SK-N-DZ (cell line): ENCODE measurements around the gene COPS6.

Experiments used
- DNase-seq: peaks from one replicate; pipeline ENCODE4 v3.0.0-alpha.2; 2015; ENCODE audit warnings: low spot score

The COPS6 gene

DNA sequence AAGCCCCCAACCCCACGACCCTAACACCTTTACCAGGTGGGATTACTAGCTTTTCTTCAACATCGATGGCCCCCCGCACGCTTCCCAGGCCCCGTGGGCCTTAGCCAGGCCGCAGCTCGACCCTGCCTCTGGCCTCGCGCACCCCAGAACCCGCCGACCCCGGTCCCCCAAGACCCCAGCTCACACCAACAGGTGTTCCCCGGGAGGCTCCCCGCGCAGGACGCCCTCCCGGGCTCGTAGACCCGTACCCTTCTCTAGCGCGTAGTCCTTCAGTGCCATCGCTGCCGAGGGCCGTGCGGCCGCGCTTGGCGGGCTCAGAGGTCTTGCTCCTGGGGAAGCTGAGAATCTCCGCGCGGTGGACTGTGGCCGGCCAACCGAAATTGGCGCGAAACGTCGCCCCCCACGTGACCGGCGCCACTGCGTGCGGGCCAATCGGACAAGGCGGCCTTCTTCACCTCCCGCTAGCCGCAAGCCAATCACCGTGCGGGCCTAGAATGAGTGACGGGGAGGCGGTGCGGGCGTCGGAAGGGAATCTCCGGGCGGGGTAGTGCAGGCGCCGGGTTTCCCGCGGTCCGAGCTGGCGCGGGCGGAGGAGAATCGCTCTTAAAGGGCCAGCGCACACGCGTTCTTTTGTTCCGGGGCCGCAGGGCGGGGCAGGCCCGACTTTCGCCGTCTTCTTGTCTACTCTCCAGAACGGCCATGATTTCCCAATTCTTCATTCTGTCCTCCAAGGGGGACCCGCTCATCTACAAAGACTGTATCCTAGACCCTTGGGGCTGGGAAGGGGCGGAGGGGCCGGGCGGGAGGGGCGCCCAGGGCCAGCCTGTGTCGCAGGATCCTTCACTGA is 12.5 kb downstream of the COPS6 start, which contains the start of the genes AP4M1 and MCM7:
AP4M1 (plus strand) TSS at position 628 of the 847 bp plus-strand sequence; CDS start at position 700, 72 bp downstream.
MCM7 (minus strand) TSS at position 382 of the 847 bp plus-strand sequence; CDS start at position 279, 103 bp downstream.
- peak; percentile 99 for DNase-seq

DNA sequence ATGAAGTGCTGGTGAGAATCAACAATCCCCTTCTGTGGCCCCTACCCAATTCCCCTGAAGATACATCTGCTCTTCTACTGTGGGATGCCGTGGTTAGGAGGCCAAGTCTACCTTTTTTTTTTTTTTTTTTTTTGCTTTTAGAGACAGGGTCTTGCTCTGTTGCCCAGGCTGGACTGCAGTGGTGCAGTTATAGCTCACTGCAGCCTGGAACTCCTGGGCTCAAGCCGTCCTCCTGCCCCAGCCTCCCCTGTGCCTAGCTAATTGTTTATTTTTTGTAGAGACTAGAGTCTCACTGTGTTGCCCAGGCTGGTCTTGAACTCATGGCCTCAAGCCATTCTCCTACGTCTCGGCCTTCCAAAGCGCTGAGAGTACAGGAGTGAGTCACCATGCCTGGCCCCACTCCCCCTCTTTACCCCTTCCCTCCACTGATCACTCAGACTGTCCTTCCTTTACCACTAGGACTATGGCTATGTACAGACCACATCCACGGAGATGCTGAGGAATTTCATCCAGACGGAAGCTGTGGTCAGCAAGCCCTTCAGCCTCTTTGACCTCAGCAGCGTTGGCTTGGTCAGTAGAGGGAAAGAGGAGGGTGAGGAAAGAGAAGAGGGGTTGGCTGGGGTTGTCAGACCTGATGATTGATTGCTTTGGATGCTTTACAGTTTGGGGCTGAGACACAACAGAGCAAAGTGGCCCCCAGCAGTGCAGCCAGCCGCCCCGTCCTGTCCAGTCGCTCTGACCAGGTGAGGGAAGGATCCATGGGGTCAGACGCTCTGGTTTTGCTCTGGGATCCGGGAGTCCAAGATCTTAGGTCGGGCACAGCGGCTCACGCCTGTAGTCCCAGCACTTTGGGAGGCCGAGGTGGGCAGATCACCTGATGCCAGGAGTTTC is 14.4 kb downstream of the COPS6 start:
- DNase-seq: no peak

DNA sequence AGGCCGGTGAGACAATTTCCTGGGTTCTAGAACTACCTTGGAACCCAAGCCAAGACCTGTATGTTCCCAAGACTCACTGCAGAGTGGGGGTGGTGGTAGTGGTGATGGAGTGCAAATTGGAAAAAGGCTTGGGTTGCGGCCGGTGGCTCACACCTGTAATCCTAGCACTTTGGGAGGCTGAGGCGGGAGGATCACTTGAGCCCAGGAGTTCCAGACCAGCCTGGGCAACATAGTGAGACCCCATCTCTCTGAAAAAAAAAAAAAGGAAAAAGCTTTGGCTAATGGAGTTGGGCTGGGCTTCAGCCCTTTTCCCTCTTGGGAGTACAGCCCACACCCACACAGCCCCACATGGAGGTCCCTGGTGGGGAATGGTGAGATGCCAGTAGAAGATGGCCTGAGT is 16.8 kb downstream of the COPS6 start:
- no peak for DNase-seq

DNA sequence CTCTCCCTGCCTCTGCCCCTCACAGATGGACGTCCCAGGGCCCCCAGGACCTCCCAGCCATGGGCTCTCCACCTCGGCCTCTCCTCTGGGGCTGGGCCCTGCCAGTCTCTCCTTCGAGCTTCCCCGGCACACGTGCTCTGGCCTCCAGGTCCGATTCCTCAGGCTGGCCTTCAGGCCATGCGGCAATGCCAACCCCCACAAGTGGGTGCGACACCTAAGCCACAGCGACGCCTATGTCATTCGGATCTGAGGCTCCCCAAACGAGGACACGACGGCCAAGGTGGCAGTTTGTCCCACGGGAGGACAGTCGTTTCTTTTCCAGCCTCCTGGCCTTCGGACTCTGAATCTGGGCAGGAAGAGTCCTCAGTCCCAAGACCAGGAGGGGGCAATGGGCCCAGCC is 17.9 kb downstream of the COPS6 start:
- DNase-seq: no peak

DNA sequence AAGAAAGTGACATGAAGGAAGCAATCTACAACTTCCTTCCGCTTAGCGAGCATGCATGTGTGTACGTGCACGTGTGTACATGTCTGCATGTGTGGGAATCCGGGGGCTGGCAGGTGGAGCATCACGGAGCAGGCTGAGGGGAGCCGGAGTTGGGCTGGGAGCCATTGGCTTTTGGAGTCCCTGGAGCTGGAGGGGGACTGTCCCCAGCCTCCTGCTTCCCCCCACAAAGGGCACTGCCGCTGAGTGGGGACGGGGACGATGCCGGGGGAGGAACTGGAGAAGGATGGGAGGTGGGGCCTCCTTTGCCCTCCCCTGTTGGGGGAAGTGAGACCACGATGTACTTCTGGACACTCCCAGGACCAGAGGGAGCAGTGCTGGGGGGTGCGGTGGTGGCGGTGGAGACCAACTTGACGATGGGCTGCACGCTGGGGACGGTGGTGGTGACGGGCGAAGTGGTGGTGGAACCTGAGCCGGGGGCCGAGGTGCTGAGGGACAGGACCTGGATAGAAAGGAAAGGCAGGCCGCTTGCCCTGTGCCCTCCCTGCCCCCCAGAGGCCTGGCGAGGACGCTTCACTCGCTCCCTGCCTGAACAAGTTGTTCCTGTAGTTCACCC is 18.5 kb downstream of the COPS6 start:
- no peak for DNase-seq

DNA sequence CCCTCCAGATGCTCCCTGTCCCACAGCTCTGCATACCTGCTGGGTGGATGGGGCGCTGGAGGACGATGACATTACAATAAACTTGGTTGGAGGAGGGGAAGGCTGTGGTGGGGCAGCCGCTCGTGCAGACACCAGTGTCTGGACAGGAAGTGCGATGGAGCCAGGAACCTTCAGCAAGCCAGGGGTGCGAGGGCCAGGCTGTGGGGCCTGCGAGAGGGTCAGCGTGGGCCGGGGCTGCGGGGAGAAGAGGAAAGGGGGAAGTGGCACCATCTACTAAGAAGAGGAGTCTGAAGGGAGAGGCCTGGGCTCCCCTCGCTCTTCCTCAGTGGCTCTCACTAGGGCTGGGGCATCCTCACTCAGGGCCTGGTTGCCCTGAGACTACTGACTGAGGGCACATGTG is 19.1 kb downstream of the COPS6 start:
- no peak for DNase-seq

DNA sequence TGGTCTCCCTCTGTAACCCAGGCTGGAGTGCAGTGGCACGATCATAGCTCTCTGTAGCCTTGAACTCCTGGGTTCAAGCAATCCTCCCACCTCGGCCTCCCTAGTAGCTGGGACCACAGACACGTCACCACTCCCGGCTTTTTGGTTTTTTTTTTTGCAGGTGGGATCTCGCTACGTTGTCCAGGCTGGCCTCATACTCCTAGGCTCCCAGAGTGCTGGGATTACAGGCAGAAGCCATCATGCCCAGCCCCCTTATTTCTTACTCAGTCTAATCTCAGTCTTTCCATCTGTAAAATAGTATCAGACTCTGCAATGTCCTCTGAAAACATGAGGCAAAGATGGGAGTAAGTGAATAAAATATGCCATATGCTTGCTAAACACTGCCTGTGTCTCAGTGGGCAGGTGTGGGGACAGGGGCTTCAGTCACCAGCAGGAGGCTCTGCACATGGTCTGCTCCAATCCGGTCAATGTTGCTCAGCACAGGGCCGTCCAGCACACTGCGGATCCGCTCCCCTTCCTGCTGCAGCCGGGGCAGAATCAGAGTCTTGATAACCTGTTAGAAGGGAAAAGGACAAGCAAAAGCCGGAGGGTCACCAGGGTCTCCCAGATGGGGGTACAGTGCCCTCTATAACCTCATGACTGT is 20.9 kb downstream of the COPS6 start:
- DNase-seq: no peak

DNA sequence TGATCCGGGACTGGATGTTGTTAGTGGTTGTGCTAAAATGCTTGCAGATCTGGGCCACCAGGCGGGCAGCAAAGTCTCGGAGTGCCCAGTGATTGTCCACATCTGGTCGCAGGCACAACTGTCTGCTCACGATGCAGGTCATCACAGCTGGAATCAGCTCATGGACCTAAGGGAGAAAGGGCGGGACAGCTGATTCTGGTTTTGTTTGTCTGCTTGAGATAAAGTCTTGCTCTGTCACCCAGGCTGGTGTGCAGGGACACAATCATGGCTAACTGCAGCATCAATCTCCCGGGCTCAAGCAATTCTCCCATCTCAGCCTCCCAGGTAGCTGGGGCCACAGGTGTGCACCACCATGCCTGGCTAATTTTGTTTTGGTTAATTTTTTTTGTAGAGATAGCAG is 22.4 kb downstream of the COPS6 start:
- no peak for DNase-seq

DNA sequence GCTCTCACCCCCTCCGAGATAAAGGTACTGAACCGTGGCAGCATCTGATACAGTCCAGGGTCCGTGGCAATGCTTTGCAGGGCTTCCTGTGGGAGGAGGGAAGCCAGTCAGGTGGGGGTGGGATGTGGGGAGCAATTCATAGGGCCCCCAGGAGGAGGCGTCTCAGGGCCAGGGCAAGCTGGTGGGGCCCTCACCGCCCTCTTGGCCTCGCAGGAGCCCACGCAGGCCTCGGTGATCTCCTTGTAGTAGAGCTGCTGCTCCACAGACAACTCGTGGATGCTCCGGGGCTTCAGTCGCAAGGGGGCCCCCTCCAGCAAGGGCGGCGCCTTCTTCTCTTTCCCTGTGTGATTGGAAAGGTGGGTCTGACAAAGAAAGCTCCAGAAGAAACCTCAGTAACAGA is 23.1 kb downstream of the COPS6 start:
- no peak for DNase-seq

DNA sequence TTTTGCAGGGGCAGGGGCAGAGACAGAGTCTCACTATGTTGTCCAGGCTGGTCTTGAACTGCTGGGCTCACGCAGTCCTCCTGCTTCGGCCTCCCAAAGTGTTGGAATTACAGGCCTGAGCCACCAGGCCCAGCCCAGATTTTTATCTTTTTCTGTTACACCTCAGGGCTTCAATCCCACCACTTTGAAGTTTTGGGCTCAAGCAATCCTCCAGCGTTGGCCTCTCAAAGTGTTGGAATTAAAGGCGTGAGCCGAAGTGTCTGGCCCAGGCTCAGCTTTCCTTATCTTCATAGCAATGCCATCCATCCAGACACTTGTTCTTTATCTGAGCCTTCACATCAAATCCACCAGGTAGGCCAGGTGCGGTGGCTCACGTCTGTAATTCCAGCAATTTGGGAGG is 26.3 kb downstream of the COPS6 start:
- no peak for DNase-seq

DNA sequence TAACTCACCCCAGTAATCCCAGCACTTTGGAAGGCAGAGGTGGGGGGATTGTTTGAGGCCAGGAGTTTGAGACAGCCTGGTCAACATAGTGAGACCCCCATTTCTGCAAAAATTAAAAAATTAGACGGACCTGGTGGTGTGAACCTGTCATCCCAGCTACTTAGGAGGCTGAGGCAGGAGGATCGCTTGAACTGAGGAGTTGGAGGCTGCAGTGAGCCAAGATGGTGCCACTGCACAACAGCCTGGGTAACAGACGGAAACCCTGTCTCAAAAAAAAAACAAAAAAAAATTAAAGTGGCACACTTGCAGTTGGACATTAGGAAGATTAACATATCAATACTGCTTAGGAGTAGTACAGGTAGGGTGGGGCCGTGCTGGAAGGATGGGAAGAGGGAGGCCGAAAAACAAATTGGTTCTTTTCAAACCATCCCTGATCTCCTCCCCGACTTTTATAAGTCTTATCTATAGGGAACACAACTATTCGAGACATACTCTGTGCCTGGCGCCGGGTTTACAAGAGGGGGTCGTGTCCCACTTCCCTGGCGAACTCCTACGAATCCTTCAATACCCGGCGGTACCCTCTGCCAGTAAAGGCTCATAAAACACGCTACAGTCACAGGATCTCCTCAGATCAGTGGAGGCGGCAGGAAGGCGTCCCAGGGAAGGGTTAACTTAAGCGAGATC is 29.8 kb downstream of the COPS6 start:
- DNase-seq: no peak

DNA sequence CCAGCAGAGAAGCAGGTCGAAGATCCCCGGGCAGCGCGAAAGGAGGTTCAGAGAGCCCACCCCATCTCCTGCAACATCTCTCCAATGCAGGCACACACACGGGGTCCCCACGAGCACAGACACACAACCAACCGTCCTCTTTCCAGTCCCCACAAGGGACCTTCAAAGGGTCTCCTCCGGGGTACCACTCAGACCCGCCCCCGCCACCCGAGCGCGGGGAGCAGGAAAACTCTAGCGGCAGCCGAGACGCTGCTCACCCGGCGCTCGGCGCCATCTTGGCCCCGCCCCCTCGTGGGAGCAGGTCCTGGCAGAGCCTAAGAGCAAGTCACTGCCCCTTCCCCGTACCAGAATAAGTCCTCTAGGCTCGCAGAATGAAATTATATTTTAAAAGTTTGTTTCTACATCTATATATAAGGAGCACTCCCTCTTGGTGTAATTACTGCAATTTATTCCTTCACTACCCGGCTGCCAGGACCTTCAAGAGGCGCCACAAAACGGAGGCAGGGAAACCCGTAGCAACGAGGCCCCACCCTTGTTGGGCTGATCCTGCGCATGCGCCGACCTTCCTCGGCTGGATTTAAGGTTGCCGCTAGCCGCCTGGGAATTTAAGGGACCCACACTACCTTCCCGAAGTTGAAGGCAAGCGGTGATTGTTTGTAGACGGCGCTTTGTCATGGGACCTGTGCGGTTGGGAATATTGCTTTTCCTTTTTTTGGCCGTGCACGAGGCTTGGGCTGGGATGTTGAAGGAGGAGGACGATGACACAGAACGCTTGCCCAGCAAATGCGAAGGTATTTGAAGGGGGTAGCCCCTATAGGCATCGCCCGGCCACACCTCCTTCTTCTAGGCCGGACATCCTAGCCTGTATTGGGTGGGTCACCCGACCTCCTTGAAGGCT is 30.6 kb downstream of the COPS6 start, which contains the start of the genes CNPY4 and TAF6:
CNPY4 (plus strand) TSS at position 563 of the 898 bp plus-strand sequence; CDS start at position 674, 111 bp downstream.
TAF6 (minus strand) TSS at position 287 of the 898 bp plus-strand sequence. CDS start 5,149 bp downstream, outside the sequence.
- DNase-seq: peak; percentile 97

DNA sequence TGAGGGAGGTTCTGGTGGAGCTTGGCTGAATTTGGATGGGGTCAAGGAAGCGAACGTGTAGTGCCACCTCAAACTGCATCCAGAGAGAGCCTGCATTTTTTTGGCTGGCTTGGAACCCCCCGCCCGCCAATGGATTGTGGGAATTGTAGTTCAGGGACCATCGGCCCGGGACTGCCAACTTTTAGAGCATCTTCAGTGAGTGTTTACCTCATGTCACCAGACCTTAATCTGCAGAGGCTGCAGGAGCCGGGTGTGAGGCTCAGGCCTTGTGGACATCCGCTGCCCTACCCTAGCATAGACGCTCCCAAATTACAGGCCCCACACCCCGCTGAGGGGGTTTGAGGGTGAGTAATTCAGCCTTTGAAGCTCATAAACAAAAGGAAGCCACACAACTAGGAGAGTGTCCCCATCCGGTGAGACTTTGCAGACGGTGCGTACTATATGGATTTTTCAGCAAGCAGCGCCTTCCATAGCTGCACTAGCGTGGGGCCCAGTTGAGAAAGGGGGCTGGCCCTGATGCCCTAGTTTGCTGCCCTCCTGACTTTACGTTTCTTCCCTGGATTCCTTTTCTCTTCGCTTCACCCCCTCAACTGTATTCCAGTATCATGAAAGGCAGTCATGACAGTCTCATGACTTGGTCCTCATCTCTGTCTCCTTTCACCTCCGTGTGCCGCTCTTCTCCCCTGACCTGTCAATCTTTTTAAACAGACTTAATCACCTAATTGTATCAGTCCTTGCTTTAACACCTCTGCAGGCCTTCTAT is 31.4 kb downstream of the COPS6 start:
- DNase-seq: peak; percentile 79

DNA sequence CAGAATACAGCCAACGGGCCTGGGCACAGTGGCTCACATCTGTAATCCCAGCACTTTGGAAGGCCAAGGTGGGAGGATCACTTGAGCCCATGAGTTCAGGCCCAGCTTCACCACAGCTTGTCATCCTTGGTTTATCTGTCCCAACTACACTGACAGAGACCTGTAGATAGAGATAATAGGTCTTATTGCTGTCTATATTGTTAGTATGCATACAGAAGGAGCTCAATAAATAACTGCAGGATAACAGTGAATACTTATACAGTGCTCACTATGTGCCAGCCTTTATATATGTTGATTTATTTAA is 31.9 kb downstream of the COPS6 start:
- DNase-seq: no peak

DNA sequence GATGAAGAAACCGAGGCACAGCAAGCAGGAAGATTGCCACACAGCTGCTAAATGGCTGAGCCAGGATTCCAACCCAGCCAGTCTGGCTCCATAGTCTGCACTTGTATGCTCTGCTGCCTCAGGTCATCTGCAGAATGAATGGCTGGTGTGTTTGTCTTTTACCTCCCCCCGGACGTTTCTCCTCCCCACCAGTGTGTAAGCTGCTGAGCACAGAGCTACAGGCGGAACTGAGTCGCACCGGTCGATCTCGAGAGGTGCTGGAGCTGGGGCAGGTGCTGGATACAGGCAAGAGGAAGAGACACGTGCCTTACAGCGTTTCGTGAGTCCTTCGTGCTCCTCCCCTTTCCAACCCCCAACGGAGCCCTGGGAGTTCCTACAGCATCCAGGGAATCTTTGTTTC is 33.3 kb downstream of the COPS6 start:
- DNase-seq: no peak

DNA sequence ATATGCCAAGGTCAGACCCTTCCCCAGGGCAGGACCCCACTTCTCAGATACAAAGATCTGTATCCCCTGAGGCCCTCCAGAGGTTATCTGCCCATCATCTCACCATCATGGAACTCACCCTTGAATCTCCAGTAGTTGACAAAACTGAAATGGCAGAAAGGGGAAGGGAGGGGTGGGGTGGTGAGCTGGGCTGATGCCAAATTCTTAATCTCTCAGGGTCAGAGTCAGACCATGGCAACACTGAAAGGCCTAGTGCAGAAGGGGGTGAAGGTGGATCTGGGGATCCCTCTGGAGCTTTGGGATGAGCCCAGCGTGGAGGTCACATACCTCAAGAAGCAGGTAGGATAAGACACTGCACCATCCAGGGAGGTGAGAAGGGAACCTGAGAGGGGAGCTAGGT is 33.8 kb downstream of the COPS6 start:
- DNase-seq: no peak

DNA sequence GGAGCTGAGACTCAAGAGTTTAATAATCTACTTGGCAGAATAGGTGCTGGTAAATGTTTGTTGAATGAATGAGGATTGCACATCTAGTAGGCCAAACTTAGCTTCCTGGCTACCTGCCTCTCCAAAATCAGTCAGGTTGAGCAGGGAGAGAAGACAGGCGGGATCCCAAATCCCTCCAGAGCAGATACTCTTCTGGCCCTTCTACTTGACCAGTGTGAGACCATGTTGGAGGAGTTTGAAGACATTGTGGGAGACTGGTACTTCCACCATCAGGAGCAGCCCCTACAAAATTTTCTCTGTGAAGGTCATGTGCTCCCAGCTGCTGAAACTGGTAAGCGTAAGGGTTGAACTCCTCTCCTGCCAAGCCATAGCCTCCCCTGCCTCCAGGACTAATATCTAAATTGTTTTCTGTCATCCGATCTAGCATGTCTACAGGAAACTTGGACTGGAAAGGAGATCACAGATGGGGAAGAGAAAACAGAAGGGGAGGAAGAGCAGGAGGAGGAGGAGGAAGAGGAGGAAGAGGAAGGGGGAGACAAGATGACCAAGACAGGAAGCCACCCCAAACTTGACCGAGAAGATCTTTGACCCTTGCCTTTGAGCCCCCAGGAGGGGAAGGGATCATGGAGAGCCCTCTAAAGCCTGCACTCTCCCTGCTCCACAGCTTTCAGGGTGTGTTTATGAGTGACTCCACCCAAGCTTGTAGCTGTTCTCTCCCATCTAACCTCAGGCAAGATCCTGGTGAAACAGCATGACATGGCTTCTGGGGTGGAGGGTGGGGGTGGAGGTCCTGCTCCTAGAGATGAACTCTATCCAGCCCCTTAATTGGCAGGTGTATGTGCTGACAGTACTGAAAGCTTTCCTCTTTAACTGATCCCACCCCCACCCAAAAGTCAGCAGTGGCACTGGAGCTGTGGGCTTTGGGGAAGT is 35.8 kb downstream of the COPS6 start:
- no peak for DNase-seq
